HG03025 (cell line): ENCODE data around the gene AKAP9.
"Not testable (repeated sequence)": the region's sequence is repeated elsewhere in the genome, so short reads cannot be mapped to it uniquely, and the experiment has no call there.

Experiments used
- ATAC-seq: cut with Tn5 transposase; IDR thresholded peaks from one replicate; pipeline ENCODE4 v1.9.1; 2021; ENCODE audit warnings: mild to moderate bottlenecking, moderate library complexity; ENCODE audit not compliant: unreplicated experiment, low FRiP score

Gene AKAP9

DNA sequence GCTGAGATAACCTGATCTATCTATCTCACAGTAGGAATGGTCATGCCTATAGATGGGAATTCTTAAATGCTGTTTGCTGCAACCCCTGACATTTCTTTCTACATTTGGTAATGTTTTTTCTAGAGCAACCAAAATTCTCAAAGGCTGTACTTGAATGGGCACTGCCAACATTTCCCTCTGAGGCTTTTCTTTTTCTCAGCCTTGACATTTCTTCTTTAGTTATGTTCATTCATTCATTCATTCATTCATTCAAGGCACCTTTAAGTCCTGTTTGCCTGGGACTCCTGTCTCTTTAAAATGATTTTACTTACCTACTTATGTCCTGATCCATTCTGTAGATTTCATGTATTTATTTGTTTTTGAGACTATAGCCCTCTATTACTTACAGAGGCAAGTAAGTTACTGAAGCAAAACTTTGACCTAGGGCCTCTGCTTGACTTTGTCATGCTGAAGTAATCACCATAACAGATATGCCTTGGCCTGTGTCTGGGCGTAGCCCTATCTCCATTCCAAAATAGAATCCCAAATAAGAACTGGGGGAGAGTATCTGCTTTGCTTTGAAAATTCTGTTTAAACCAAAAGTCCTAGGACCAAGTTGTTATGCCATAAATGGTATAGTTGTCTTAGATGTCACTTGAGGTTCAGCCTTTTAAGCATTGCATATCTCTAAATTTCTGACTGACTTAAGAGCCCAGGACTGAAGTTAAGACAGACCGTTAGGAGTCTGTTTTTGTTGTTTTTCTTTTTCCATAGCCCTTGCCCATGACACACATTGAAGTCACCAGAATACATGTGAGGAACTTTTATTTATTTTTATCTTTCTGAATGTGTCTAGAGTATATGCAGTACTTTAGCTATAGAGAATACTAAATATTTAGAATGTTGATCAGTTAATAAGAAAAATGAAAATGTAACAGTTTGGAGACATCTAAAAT, 59.2 kb downstream of the AKAP9 start:
- no peak for ATAC-seq

DNA sequence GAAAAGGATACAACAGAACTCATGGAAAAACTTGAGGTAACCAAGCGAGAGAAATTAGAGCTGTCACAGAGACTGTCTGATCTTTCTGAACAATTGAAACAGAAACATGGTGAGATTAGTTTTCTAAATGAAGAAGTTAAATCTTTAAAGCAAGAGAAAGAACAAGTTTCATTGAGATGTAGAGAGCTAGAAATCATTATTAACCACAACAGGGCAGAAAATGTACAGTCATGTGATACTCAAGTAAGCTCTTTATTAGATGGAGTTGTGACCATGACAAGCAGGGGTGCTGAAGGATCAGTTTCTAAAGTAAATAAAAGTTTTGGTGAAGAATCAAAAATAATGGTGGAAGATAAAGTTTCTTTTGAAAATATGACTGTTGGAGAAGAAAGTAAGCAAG, 62.1 kb downstream of the AKAP9 start:
- no peak for ATAC-seq

DNA sequence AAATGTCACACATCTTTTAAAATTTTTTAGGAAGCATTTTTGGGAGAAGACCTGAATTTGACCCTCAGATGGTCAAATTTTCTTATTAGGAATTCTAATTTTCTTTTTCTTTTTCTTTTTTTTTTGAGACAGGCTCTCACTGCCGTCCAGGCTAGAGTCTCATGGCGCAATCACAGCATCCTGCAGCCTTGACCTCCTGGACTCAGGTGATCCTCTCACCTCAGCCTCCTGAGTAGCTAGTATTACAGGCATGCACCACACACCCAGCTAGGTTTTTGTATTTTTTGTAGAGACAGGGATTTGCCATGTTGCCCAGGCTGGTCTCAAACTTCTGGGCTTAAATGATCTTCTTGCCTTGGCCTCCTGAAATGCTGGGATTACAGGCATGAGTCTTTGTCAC, 65.4 kb downstream of the AKAP9 start:
- ATAC-seq, result no peak

DNA sequence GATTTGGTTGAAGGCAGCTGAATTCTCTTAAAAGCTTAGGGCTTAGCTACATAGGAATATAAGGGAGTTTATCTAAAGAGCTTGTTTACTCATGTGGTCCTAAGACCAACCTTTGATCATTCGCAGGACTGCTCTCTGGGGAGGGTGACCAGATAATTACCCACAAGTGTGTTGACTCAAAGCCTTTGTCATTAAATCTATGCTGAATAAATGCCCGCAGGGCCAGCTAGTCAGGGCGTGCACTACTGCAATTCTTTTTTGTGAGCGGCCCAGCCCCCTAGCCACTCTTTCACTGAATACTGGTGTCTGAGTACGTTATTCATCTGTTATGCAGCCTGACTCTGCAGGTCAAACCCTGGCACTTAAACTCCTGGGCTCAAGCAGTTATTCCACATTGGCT, 69.6 kb downstream of the AKAP9 start:
- no peak for ATAC-seq

DNA sequence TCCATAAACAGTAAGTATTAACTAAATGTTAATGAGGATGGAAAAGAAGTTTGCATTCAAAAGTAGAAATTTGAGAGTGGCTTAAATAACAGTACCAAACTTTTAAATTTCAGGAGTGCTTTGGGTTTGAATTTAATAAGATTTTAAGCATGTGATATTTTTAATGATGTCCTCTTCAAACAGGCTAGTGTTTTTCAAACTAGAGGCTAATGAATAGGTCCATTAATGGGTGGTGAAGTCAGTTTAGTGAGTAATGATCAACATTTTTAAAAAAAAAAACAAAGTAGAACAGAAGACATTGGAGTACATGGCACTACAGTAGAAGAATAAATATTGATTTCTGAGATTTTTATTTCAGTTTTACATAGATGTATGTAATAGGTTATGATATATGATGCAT, 72.9 kb downstream of the AKAP9 start:
- no peak for ATAC-seq

DNA sequence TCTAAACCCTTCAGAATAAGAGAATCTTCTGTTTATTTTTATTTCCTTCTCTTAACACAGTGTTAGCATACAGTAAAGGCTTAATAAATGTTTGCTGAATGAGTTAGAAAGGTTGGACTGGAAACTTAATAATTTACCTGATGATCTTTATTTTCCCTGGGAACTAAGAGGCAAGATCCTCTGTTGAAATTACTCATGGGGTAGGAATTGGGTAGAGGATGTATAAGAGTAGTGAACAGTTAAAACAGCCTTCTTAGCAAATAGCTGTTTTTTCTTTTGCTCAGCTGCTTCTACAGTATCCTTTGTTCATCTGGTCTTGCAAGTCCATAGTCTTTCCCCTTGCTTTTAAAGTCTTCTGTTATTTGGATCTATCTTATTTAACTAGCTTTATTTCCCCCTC, 80.0 kb downstream of the AKAP9 start:
- no peak for ATAC-seq

DNA sequence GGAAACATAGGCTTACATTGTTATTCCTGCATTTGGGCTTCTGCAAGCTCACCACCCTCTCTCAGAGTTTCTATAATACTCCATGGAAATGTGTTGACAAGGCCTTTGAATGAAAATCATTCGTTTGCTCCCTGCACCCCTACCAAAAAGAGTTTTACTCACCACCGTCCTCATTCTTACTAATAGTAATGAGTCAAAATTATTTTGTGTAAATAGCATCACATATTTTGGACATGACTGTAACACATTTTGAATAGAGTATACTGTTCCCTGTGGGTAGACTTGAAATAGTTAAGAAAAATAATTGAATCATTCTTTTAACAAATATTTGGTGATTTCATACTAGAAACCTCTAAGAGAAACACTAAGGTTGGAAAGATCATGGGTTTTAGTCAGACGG, 84.6 kb downstream of the AKAP9 start:
- no peak for ATAC-seq

DNA sequence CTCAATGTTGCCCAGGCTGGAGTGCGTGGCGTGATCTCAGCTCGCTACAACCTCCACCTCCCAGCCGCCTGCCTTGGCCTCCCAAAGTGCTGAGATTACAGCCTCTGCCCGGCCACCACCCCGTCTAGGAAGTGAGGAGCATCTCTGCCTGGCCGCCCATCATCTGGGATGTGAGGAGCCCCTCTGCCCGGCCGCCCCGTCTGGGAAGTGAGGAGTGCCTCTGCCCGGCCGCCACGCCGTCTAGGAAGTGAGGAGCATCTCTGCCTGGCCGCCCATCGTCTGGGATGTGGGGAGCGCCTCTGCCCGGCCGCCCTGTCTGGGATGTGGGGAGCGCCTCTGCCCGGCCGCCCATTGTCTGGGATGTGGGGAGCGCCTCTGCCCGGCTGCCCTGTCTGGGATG, 86.0 kb downstream of the AKAP9 start:
- ATAC-seq, result not testable (repeated sequence)

DNA sequence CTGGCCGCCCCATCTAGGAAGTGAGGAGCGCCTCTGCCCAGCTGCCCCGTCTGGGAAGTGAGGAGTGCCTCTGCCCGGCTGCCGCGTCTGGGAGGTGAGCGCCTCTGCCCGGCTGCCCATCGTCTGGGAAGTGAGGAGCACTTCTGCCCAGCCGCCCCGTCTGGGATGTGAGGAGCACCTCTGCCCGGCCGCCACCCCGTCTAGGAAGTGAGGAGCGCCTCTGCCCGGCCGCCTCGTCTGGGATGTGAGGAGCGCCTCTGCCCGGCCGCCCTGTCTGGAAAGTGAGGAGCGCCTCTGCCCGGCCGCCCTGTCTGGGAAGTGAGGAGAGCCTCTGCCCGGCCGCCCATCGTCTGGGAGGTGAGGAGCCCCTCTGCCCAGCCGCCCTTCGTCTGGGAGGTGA, 86.5 kb downstream of the AKAP9 start:
- not testable (repeated sequence) for ATAC-seq

DNA sequence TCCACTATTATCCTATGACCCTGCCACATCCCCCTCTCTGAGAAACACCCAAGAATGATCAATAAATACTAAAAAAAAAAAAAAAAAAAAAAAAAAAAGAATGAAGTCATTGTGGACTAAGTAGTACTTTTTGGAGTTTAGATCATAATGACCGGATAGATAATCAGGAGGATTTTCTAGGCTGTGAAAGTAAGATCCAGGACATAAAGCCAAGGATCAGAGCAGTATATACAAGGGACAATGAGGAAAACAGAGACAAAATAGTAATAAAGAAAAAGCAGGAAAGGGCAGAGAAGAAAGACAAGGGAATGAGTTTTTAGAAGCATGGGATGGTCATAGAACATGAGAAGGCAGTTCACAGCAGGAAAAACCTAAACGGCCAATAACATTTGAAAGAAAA, 87.6 kb downstream of the AKAP9 start:
- ATAC-seq, result no peak

DNA sequence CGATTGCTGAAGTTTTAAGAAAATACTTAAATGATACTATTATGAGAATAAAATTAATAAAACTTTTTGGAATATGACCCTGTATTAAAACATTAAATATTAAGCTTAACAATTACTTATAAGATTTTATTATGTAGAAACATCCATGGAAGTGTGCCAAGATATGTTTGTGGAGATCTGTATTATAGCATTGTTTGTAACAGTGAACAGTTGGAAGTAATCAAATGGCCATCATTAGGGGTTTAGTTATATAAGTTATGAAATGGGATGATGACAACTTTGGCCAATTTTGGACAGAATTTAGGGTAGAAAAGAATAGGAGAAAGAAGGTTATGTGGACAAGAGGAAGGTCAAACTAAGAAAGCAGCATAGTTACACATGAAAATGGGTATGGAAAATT, 88.0 kb downstream of the AKAP9 start:
- no peak for ATAC-seq

DNA sequence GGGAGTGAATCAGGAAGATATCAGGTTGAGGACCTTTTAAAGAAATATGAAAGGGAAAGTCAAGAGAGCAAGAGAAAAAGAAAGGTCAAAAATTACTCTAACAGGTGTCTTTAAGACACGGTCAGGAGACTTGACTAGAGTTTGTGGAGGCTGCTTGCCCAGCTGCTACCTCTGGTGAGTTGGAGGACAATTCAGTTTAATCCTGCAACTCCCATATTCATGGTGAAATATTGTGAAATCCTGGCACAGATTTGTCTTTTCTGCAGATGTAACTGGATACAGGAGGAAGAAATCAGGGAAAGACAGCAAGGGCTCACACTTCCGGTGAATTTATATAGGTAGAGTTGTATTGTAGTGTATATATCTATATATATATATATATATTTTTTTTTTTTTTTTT, 93.5 kb downstream of the AKAP9 start:
- no peak for ATAC-seq

DNA sequence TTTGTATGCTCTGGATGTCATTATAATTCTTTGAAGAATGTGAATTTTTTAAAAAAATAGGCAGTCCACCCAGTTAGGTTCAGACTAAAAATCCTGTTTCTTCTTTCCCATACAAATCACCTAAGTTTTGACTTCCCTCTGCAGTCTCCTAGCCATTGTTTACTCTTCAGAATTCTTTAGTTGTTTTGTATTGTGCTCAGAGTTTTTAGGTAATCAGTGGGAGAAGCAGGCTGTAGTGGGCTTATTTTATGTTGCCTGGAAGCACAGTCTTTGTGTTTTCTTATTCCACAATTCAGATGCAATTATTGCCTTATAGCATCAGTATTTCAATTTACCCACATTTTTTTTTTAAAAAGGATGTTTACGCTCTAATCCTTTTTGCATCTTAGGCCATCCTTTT, 94.9 kb downstream of the AKAP9 start:
- no peak for ATAC-seq

DNA sequence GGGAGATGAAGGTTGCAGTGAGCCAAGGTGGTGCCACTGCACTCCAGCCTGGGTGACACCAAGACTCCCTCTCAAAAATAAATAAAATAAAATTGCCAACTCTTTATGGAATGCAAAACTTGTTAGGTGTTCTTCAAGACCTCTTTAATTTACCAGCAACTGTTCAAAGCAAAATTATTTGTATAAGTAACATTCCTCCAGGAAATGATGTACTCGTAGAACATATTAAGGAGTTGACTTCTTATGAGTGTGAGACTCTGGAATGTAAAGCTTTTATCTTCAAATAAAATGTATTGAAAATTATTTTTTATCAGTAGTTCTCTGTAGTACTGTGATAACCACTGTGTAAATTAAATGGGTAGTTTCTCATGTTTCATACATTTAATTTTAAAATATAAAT, 99.2 kb downstream of the AKAP9 start:
- ATAC-seq, result no peak

DNA sequence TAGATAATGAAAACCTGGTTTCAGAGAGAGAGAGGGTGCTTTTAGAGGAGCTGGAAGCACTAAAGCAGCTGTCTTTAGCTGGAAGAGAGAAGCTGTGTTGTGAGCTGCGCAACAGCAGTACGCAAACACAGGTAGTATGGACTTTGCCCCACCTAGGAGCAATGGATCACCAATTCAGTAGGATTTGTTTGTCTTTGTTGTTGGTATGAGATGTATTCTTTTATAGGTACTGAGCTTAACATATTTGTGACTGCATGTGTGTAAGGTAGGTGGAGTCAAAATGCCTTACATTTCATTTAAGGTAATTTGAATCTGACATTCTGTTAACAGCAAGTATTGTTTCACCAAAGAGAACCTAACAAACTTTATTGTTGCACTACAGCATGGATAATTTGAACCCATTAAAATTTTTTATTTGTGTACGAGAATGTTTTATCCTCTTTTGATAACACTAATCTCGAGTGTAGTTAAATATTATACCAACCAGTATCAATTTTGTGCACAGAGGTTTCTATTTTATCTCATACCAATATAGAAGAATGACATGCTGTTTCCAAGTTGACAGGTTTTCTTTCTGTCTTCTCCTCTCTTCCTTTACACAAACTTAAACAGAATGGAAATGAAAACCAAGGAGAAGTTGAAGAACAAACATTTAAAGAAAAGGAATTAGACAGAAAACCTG, 101.5 kb downstream of the AKAP9 start:
- ATAC-seq, result no peak

DNA sequence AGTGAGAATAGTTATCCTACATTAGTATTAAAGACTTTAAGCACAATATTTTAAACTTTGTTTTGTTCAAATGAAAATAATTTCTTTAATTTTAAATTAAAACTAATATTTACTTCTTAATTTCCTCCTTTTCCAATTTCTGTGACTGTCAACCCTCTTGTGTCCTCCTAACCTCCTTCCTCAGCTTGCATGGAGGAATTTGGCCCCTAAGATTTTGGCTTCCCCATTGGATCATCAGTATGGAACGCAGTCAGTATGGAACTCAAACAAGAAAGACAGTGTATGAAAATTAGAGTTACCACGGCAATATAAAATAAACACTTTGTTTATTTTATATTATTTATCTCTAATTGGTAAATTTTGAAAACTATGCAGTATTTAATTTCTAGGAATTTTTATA, 102.4 kb downstream of the AKAP9 start:
- no peak for ATAC-seq

DNA sequence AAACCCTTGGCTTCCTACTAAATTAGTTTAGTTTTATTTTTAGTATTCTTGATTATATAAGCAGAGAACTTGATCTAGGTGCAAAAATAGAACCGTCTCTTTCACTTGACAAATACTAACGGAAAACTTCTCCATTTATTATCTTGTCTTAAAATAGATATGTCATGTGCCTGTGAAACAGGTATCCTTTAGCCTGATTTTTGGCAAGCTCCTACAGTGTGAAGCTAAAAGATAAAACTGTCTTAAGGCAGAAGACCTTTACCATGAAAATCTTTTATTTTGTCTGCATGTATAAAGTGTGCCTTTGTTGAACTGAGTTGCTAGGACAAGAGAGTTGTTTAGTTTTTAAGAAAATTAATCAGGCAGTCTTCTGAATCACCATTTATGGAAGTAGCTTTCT, 103.0 kb downstream of the AKAP9 start:
- no peak for ATAC-seq

DNA sequence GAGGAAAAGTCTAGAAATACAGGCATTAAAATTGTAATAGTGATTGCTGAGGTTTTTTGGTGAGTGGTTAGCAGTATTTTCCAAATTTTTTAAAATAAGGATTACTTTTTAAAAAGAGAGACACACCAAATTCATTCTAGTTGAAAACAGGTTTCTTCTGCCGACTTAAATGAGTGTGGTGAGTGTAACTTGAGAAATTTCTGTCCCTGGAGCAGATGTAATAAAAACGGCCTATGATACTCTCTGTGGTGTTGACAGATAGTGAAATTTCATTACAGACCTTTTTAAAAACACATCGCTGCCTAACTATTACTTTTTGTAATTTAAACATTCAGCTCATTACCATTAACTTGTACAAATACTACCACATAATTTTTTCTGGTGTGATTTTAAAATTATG, 103.5 kb downstream of the AKAP9 start:
- no peak for ATAC-seq

DNA sequence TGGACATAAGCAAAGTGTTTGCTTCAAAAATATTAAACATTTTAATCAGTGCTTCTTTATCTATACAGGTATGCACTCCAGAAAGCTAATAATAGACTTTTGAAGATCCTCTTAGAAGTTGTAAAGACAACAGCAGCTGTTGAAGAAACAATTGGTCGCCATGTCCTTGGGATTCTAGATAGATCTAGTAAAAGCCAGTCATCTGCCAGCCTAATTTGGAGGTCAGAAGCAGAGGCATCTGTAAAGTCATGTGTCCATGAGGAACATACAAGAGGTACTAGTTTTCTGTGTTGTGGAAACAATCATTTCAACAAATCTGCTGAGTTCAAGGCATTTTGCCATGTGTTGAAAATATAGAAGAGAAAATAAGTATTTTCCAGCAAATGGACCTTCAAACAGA, 104.3 kb downstream of the AKAP9 start:
- no peak for ATAC-seq

DNA sequence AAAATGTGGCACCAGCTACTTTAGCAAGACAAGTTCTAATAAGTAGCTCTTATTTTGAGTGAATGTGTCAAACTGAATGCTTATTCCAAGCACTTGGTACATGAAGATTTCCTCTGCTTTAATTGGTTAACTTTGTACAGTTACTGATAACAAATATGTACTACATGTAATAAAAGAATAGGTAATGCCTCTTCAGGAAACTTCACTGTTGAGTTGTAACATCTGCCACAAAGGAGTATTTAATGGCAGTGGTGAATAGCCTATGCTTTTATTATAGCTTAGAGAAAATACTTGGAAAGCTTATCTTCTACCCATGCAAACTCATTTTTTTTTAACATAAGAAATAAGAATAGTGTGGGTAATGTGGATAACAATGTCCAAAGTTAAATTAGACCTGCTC, 111.0 kb downstream of the AKAP9 start:
- ATAC-seq, result no peak

DNA sequence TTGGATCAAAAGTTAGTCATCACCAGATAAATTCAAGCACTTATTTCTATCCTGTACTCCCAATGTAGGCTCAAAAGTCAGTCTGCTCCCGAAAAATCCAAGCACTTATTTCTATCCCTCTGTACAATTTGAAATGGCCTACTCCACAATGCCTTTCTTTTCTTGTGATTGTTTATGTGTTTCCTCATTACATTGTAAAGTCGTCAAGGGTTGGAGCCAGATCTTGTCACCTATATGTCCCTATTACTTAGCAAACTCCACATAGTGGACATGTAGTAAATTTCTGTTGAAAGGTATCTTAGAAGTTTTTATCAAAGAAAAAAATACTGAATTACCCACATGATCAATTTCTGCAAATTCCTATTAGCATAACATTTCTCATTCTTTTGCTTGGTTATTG, 111.5 kb downstream of the AKAP9 start:
- ATAC-seq, result no peak

DNA sequence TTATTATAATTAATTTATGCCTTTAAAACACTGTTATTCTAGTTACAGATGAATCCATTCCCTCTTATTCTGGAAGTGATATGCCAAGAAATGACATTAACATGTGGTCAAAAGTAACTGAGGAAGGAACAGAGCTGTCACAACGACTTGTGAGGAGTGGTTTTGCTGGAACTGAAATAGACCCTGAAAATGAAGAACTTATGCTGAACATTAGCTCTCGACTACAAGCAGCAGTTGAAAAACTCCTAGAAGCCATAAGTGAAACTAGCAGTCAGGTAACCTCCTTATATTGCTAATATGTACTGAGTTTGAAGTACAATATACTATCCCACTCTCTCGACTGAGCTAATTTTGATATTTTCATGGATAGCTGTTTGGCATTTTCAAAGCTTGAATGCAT, 112.0 kb downstream of the AKAP9 start:
- ATAC-seq, result no peak
